HCEC 1CT (cell line): ENCODE measurements around the gene ULK4.
A peak's percentile ranks its signal among the peaks of the same experiment; 100 is the strongest.
"Not testable (repeated sequence)": the region's sequence is repeated elsewhere in the genome, so short reads cannot be mapped to it uniquely, and the experiment has no call there.

Experiments
- DNase-seq: peaks from one replicate; pipeline ENCODE4 v3.0.0-alpha.2; 2017

Gene ULK4

DNA sequence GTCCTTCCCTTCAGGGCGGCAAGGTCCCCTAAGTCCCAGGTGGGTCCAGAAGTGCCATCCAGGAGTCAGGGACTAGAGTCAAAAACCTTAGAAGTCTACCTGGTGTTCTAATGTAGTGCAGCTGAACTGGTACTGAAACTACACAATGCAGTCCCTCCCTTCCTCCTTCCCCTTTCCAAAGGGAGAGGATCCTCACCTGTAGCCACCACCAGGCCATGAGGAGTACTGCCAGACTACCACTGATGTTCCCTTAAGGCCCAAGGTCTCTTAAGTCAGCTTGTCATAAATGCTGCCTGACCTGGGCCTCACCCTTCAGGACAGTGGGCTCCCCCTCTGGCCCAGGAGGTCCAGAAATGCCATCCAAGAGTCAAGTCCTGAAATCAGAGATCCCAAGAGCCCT, 98.9 kb downstream of the ULK4 start:
- no peak for DNase-seq

DNA sequence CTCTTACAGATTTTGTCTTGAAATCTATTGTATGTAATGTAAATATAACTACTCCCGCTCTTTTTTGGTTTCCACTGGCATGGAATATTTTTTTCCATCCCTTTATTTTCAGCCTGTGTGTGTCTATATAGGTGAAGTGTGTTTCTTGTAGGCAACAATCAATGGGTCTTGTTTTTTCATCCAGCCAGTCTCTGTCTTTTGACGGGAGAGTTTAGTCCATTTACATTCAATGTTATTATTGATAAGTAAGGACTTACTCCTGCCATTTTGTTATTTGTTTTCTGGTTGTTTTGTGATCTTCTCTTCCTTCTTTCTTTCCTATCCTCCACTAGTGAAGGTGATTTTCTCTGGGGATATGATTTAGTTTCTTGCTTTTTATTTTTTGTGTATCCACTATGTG, 101.4 kb downstream of the ULK4 start:
- not testable (repeated sequence) for DNase-seq

DNA sequence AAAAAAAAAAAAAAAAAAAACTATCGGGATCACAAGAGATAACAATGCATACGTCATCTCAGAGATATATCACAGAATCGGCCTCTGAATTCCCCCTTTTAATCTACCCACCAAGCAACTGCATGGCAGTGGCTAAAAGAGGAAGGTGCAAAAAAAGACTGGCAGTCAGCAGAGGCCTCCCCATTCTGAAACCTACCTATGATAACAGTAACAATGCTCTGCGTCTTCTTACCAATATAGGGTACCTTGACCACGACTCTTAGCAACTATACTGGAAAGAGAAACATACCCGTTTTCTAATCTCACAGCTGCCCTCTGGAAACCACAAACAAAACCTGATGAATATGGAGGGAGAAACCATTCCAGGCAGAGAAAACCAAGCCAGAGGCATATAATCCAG, 106.9 kb downstream of the ULK4 start:
- DNase-seq = no peak

DNA sequence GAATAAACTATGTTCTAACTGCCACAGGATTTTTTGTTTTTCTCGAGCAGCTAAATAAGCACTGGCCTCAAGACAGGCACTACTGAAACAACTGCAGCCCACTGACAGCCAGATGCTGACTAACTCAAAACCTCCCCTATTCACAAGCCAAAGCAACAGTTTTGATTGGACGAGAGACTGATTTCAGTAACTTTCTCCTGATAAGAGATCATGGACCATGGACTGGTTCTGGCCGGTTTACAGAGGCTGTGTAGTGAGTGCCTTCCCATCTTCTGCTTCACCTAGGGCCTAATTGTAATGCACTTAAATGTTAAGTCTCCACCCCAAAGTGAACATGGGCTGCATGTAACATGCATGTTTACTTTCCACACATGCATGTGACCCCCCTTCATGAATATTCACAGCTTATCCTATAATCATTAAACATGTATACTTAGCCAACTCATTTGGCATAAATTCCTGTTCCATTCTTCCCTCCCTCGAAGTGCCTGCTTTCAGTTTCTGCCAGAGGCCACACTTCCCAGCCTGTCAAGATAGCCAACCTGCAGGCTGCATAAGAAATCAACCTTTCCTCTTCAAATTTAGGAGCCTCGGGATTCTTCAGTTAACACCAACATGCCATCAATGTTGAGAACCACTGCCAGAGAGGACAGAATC, 108.2 kb downstream of the ULK4 start:
- no peak for DNase-seq

DNA sequence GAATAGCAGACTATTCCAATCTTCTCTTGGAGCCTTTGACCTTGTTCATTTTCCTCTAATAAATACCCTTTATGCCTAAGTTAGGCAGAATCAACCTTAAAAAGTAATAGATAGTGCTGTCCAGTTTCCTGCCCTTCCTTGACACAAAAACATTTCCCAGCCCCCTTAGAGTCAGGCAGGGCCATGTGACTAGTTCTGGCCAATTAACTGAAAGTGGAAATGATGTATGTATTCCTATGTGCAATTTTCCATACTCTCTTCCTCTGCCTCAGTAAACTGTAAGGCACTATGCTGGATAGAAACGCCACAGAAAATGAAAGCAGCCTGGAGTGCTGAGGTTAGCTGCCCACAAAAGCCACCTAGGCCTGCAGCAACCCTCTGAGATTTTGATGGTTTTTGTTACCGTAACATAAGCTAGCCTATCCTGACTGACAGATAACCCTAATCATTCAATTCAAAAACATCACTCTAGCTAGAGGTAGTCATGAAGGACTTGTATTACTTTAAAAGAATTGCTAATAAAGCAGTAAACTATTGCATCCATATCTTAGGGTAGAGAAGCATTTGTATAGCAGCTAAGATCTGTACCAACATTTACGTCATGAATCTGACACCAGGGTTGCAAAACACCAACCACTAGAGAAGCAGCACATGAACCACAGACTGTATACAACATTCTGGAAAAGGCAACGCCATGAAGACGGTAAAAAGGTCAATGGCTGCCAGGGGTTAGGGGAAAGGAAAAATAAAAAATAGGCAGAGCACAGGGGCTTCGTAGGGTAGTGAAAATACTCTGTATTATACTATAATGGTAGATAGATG, 112.9 kb downstream of the ULK4 start:
- no peak for DNase-seq

DNA sequence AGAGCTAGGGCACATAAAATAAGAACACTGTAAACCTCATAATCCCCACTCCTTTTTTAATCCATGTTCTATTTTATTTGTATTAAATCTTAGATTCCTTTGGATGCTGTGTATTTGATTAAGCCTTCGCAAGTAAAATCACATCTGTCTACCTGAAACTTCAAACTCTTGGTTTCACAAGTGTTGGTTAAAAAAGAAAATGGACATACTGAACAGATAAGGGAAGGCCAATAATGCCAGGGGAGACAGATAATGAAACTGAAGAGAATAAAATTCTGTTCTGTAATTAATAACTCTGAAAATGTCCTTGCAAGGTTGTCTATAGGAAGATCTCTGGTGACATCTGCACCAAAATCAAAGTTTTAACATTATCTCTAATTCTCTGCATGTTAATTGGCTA, 114.2 kb downstream of the ULK4 start:
- DNase-seq = no peak

DNA sequence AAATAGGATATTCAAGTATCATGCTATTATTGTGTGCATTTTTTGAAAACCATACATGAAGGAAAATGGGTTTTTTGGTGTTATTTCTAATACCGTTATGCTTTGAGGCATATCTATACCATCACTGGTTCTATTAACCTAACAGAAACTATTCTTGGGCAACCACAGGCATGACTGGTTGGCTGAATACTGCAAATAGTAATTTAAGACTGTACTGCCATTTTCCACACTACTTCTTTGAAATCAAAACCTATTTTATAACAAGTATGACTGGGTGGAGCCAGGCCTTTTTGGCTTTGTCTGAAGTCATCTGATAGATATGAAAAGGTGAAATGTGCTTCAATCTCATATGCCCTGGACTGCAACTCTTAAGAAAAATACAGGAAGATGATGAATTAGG, 115.1 kb downstream of the ULK4 start:
- DNase-seq = no peak

DNA sequence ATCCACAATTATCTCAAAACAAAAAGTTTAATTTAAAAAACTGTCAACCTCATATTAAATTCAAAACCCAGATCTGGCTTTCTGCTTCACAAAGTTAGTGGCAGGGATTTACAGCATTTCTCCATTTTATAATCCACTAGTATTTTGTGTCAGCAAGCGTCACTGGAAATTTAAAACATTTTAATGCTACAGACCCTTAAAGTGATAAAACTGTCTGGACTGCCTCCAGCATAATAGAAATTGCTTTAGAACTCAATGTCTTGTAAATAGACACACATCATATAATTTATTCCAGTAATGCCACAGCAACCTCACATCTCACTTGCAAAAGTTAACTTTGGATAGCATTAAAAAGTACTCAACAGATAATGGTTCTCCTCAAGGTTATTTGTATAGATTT, 116.1 kb downstream of the ULK4 start:
- no peak for DNase-seq

DNA sequence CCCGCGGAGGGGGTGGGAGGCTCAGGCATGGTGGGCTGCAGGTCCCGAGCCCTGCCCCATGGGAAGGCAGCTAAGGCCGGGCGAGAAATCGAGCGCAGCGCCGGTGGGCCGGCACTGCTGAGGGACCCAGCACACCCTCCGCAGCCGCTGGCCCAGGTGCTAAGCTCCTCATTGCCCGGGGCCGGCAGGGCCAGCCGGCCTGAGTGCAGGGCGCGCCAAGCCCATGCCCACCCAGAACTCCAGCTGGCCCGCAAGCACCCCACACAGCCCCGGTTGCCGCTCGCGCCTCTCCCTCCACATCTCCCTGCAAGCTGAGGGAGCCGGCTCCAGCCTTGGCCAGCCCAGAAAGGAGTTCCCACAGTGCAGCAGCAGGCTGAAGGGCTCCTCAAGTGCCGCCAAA, 117.6 kb downstream of the ULK4 start:
- not testable (repeated sequence) for DNase-seq

DNA sequence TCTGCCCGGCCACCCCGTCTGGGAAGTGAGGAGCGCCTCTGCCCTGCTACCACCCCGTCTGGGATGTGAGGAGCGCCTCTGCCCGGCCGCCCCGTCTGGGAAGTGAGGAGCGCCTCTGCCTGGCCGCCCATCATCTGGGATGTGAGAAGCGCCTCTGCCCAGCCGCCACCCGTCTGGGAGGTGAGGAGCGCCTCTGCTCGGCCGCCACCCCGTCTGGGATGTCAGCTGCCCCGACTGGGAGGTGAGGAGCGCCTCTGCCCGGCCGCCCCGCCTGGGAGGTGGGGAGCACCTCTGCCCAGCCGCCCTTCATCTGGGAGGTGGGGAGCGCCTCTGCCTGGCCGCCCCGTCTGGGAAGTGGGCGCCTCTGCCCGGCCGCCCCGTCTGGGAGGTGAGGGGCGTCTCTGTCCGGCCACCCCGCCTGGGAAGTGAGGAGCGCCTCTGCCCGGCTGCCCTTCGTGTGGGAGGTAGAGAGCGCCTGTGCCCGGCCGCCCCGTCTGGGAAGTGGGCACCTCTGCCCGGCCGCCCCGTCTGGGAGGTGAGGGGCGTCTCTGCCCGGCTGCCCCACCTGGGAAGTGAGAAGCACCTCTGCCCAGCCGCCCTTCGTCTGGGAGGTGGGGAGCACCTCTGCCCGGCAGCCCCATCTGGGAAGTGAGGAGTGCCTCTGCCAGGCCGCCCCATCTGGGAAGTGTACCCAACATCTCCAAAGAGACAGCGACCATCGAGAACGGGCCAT, 120.8 kb downstream of the ULK4 start:
- DNase-seq = not testable (repeated sequence)

DNA sequence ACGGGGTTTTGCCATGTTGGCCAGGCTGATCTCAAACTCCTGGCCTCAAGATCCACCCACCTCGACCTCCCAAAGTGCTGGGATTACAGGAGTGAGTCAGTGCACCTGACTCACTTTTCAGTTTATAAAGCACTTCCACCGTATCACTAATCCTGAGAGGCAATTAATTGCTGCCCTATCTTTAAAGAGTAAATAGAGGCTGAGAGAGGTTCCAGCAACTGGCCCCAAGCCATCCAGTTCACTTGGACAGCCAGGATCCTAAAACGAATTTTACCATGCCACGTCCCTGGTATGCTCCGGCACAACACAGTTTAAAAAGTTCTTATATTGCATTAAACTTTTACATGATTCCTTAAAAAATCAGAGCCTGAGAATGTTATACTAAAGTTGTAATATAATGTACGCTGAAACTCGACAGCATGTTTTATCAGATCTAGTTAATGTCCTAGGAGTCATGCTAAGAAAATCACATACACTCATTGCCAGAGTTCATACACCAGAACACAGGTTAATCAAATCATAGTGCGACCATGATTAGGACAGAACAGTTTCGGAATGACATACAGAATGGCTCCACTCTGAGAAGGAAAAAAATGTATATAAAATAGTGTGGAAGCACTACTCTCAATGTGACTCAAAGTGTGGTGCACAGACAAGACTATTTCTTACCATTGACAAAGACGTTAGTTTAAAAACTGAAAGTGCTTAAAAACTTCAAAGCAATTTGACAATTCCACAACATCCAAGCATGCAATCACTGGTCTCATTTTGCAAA, 125.4 kb downstream of the ULK4 start:
- DNase-seq = no peak

DNA sequence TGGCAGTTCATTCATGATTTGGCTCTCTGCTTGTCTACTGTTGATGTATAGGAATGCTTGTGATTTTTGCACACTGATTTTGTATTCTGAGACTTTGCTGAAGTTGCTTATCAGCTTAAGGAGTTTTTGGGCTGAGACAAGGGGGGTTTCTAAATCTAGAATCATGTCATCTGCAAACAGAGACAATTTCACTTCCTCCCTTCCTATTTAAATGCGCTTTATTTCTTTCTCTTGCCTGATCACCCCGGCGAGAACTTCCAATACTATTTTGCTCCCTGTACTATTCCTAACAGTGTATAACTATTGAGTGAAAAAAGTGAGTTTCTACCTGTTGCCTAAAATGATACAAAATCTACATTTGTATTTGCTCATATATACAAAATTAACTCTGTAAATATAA, 128.3 kb downstream of the ULK4 start:
- no peak for DNase-seq

DNA sequence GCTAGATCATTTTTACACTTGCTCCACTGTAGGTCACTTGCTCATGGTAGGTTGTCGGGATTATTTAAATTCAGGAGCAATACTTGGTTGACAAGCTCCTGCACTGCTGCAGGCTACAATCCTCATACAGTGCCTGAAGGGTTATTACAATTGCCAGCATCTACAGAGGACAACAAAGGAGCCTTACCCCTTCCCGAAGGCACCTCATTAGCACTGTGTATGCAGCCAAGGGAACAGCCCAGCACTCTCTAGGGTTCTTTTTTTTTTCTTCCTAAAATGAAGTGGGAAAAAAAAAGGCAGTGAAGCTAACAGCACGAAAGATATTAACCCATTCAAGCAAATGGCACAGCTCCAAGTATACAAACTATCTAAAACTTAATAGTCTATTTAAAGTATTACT, 142.7 kb downstream of the ULK4 start:
- DNase-seq = no peak

DNA sequence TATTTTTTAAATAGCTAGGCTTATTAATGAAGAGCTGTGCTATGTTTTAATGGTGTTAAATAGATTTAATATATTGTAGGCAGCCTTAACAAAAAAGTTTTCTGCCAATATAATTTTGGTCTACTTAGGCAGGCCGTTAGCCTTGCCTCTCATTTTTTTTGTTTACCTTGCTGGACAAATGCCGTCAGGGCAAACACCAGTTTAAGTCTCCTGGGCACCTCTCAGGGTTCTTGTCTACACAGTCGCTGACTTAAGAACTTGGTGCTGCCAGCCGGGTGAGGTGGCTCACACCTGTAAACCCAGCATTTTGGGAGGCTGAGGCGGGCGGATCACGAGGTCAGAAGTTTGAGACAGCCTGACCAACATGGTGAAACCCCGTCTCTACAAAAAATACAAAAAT, 153.3 kb downstream of the ULK4 start:
- DNase-seq = no peak

DNA sequence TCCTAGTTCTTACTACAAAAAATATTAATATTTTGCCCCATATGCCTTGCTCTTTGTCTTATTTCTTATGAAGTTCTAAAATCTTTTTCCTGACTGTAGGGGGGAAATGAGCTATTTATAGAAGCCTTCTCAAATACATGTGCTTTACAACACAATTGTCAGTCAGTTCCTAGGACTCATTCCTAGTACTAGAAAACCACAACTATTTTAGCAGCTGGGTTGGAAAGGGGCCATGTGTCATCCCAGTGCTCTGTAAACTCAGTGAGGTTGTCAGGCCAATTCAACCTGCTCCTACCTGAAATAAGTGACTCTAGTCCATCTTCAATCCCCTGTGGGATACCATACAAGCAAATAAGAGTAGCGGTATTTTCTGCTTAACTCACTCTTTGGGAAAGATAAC, 153.8 kb downstream of the ULK4 start:
- DNase-seq = peak; percentile 71

DNA sequence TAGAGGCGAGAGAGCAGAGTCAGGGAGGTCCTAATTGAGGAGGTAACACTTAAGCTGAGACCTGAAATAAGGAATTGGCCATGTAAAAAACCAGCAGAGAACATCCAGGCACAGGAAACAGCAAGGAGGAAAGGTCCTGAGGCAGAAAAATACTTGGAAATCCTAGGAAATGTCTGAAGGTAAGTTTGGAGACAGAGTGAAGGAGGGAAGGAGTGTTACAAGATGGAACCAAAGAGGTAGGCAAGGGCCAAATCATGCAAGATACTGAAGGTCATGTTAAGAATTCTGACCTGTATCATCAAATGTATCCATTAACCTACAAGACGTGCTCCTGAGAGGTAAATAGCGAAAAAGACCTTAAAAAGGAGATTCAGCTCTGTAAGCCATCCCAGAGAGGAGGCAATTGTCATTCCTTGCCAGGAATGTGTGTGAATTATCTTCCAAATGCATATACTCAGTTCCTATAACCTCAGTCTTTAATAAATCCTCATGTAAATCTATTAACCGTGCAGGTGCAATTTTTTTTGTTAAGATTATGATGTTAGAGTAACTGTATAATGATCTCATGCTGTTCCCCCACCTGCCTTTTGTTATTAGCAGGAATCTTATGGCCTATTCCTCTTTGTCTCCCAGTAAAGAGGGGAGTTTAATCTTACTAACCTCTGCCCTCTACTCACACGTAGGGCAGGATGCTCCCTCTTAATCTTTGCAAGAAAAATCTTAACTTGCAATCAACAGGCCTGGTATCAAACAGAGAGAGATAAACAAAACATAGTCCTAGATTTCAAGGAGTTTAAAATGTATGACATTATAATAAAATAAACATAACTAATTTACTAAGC, 166.9 kb downstream of the ULK4 start:
- no peak for DNase-seq

DNA sequence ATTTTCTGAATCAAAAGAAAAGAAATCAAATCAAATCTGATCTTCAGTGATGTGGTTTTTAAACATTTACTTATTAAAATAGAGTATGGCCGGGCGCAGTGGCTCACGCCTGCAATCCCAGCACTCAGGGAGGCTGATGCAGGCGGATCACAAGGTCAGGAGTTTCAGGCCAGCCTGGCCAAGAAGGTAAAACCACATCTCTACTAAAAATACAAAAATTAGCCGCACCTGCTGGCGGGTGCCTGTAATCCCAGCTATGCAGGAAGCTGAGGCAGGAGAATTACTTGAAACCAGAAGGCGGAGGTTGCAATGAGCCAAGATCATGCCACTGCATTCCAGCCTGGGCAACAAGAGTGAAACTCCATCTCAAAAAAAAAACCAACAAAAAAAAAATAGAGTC, 169.1 kb downstream of the ULK4 start:
- DNase-seq = no peak

DNA sequence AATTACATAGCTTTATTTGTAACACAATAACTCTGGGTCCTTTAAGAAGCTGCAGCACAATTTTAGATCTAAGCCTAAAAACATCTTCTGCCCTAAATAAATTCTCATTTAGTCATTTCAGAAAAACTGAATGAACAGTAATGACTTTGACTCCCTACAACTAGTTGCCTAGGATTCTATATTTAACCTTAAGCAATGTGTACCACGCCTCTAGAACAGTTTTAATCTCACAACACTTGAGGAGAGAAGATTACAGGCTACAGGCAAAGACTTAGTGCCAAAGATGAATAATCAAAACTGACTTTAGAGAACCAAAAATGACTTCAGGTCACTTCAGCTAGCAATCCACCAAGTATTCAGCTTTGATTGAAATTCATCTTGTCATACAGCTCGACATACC, 192.8 kb downstream of the ULK4 start:
- no peak for DNase-seq

DNA sequence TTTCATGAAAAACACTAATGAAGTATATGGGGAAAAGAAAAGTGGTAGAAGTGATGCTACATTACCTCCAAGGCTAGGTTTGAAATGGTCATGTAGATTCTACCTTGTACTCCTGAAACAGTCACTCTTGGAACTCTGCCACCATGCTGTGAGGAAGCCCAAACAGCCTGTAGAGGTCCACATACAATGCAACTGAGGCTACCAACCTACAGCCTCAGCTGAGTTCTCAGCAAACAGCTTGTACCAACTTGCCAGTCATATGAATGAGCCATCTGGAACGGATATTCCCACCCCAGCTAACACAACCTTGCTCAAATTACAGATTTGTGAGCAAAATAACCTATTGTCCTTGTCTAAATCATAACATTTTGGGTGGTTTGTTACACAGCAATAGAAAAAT, 193.5 kb downstream of the ULK4 start:
- DNase-seq = no peak

DNA sequence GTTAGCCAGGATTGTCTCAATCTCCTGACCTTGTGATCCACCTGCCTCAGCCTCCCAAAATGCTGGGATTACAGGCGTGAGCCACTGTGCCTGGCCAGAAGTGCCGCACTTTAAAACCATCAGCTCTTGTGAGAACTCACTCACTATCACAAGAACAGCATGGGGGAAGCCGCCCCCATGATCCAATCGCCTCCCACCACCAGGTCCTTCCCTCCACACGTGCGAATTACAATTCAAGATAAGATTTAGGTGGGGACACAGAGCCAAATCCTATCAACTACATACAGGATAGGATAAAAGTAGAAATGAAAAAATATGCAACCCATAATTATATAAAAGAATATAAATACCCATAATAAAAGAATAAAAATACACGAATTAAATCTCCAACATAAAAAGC, 199.0 kb downstream of the ULK4 start:
- not testable (repeated sequence) for DNase-seq

DNA sequence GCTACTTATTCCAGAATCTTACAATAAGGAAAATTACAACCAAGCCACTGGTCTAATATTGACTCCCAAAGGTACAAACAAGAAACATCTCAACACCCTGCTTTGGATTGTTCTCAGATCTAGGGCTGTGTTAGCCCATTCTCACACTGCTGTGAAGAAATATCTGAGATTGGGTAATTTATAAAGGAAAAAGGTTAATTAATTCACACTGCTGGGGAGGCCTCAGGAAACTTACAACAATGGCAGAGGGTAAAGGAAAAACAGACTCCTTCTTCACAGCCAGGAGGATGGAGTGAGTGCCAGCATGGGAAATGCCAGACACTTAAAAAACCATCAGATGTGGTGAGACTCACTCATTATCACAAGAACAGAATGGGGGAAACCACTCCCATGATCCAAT, 208.3 kb downstream of the ULK4 start:
- DNase-seq = no peak

DNA sequence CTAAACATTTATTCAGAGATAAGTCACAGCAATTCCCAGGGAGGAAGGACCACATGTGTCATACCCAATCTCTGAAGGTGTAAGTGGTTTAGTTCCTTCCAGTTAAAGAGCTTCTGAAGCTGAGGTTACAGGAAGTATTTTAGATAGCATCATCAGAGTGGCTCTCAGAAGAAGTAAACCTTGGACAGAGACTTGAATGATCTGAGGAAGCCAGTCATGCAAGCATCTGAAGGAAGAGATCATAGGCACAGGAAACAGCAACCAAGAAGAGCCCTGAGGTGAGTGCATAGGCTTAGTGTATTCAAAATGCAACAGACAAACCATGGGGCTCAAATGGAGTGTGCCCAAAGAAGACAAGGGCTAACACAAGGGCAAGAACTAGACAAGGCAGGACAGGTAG, 210.3 kb downstream of the ULK4 start:
- no peak for DNase-seq
